Trophoblast cell (in vitro differentiated cells and primary cell): ENCODE measurements around the gene RCVRN.

Experiments
- DNase-seq, 2 donors: peaks; one replicate each; pipeline ENCODE4 v3.0.0-alpha.2; 2016
- H2AFZ ChIP-seq: 2 replicates; pipeline ENCODE4 v1.6.1; 2013; ENCODE audit warnings: low read length, moderate library complexity, mild to moderate bottlenecking; ENCODE audit not compliant: insufficient read depth, poor library complexity
- H2AK5ac ChIP-seq: 2 replicates; pipeline ENCODE4 v1.6.1; 2013; ENCODE audit warnings: mild to moderate bottlenecking, low read length
- H2BK120ac ChIP-seq: 2 replicates; pipeline ENCODE4 v1.6.1; 2013; ENCODE audit warnings: low read length, mild to moderate bottlenecking, moderate library complexity; ENCODE audit not compliant: insufficient read depth, poor library complexity
- H2BK12ac ChIP-seq: 2 replicates; pipeline ENCODE4 v1.6.1; 2013; ENCODE audit warnings: mild to moderate bottlenecking, low read length, moderate library complexity
- H2BK5ac ChIP-seq: 2 replicates; pipeline ENCODE4 v1.6.1; 2013; ENCODE audit warnings: low read length, low read depth, moderate library complexity, mild to moderate bottlenecking; ENCODE audit not compliant: poor library complexity
- H3K14ac ChIP-seq: 2 replicates; pipeline ENCODE4 v1.6.1; 2013; ENCODE audit warnings: mild to moderate bottlenecking, low read length
- H3K18ac ChIP-seq: 2 replicates; pipeline ENCODE4 v1.6.1; 2013; ENCODE audit warnings: mild to moderate bottlenecking, low read length
- H3K23ac ChIP-seq: 2 replicates; pipeline ENCODE4 v1.6.1; 2013; ENCODE audit warnings: low read length
- H3K27ac ChIP-seq: 2 replicates; pipeline ENCODE4 v1.5.1; 2013; ENCODE audit warnings: low read depth, mild to moderate bottlenecking, inconsistent platforms, low read length, moderate library complexity
- H3K27me3 ChIP-seq: 2 replicates; pipeline ENCODE4 v1.6.1; 2013; ENCODE audit warnings: inconsistent platforms, mild to moderate bottlenecking, low read length, moderate library complexity; ENCODE audit not compliant: insufficient read depth
- H3K36me3 ChIP-seq, 2 experiments: 1 replicate in 1 of 2; 2 replicates in 1 of 2; pipeline ENCODE4 v1.6.1; 2013; ENCODE audit warnings: low read length in 2 of 2, mild to moderate bottlenecking in 2 of 2, moderate library complexity in 1 of 2; ENCODE audit not compliant: insufficient read depth in 2 of 2, control insufficient read depth in 1 of 2
- H3K4ac ChIP-seq: 2 replicates; pipeline ENCODE4 v1.6.1; 2013; ENCODE audit warnings: low read depth, mild to moderate bottlenecking, low read length, moderate library complexity
- H3K4me1 ChIP-seq, 2 experiments: 1 replicate in 1 of 2; 2 replicates in 1 of 2; pipeline ENCODE4 v1.6.1; 2013; ENCODE audit warnings: low read length in 2 of 2, mild to moderate bottlenecking in 2 of 2, moderate library complexity in 1 of 2; ENCODE audit not compliant: insufficient read depth in 2 of 2, control insufficient read depth in 1 of 2
- H3K4me2 ChIP-seq: 2 replicates; pipeline ENCODE4 v1.6.1; 2013; ENCODE audit warnings: inconsistent platforms, mild to moderate bottlenecking, low read length, moderate library complexity
- H3K4me3 ChIP-seq: 2 replicates; pipeline ENCODE4 v1.5.1; 2013; ENCODE audit warnings: mild to moderate bottlenecking, low read depth, low read length, inconsistent platforms
- H3K79me1 ChIP-seq: one replicate; pipeline ENCODE4 v1.6.1; 2013; ENCODE audit warnings: low read length
- H3K79me2 ChIP-seq: 2 replicates; pipeline ENCODE4 v1.6.1; 2013; ENCODE audit warnings: low read length, mild to moderate bottlenecking; ENCODE audit not compliant: control insufficient read depth, insufficient read depth, poor library complexity
- H3K9ac ChIP-seq: 2 replicates; pipeline ENCODE4 v1.6.1; 2013; ENCODE audit warnings: mild to moderate bottlenecking, low read length
- H3K9me3 ChIP-seq: 2 replicates; pipeline ENCODE4 v1.6.1; 2013; ENCODE audit warnings: low read depth, mild to moderate bottlenecking, control low read depth, inconsistent platforms, low read length; ENCODE audit not compliant: insufficient read depth
- H4K12ac ChIP-seq: 2 replicates; pipeline ENCODE4 v1.6.1; 2013; ENCODE audit warnings: low read depth, mild to moderate bottlenecking, low read length, moderate library complexity
- H4K8ac ChIP-seq: 2 replicates; pipeline ENCODE4 v1.6.1; 2013; ENCODE audit warnings: low read depth, mild to moderate bottlenecking, low read length, moderate library complexity
- H4K91ac ChIP-seq: one replicate; pipeline ENCODE4 v1.6.1; 2013; ENCODE audit warnings: low read depth, mild to moderate bottlenecking, low read length, moderate library complexity
- WGBS: extraction: QIAGEN DNeasy Blood & Tissue Kit; methylation state at CpG from one replicate; pipeline ENCODE4 v1.1.7; 2013; ENCODE audit warnings: missing lambda C conversion rate; ENCODE audit not compliant: insufficient read length, insufficient coverage; ENCODE audit errors: extremely low coverage; 5-methylcytosine and 5-hydroxymethylcytosine counted together

The RCVRN gene

GRCh38 chr17:9940841-9941240 lies 35.8 kb upstream of the RCVRN start:
- H2AK5ac ChIP-seq = no peak overlapping the region
- no CpG with 5 or more reads among the region's 9 CpGs for WGBS

GRCh38 chr17:9938764-9939163 lies 33.7 kb upstream of the RCVRN start:
- WGBS = no CpG with 5 or more reads among the region's 1 CpG
- H3K79me1 ChIP-seq = no peaks in the 10 kb centered on the region
- H3K23ac ChIP-seq = no peak overlapping the region
- no peak overlapping the region for H3K4ac ChIP-seq
- no peaks in the 10 kb centered on the region for H3K79me2 ChIP-seq
- H4K8ac ChIP-seq = no peak overlapping the region
- H2BK5ac ChIP-seq = no peak overlapping the region
- DNase-seq = no peak
- H2BK12ac ChIP-seq = no peak overlapping the region
- H4K12ac ChIP-seq = no peak overlapping the region
- no peak overlapping the region for H3K18ac ChIP-seq
- no peak overlapping the region for H3K4me3 ChIP-seq
- no peak overlapping the region for H2BK120ac ChIP-seq
- no peak overlapping the region for H3K14ac ChIP-seq
- H2AFZ ChIP-seq = no peak overlapping the region
- H3K36me3 ChIP-seq = peaks cover 31 to 32% of the 10 kb centered on the region in 2 experiments
- no peaks in the 10 kb centered on the region for H3K9me3 ChIP-seq
- H3K4me2 ChIP-seq = no peak overlapping the region
- no peak overlapping the region for H3K9ac ChIP-seq
- no peak overlapping the region for H3K27ac ChIP-seq
- H2AK5ac ChIP-seq = no peak overlapping the region
- H4K91ac ChIP-seq = no peak overlapping the region
- H3K4me1 ChIP-seq = peaks cover 0 to 2% of the 10 kb centered on the region in 2 experiments
- no peaks in the 10 kb centered on the region for H3K27me3 ChIP-seq

More at GRCh38 chr17:9940841-9941240, 35.8 kb upstream of the RCVRN start:
- H3K4ac ChIP-seq = no peak overlapping the region
- no peak overlapping the region for H2BK5ac ChIP-seq
- no peak overlapping the region for H3K4me3 ChIP-seq
- no peak overlapping the region for H4K8ac ChIP-seq
- H3K27ac ChIP-seq = no peak overlapping the region
- no peaks in the 10 kb centered on the region for H3K9me3 ChIP-seq
- DNase-seq = no peak
- H3K27me3 ChIP-seq = no peaks in the 10 kb centered on the region
- no peak overlapping the region for H2BK120ac ChIP-seq
- H4K12ac ChIP-seq = no peak overlapping the region
- H3K79me1 ChIP-seq = no peaks in the 10 kb centered on the region
- no peaks in the 10 kb centered on the region for H3K79me2 ChIP-seq
- H2BK12ac ChIP-seq = no peak overlapping the region
- H3K36me3 ChIP-seq = peaks cover 30 to 31% of the 10 kb centered on the region in 2 experiments
- no peak overlapping the region for H3K9ac ChIP-seq
- H3K4me2 ChIP-seq = no peak overlapping the region
- H3K4me1 ChIP-seq = no peaks in the 10 kb centered on the region
- H4K91ac ChIP-seq = no peak overlapping the region
- no peak overlapping the region for H2AFZ ChIP-seq
- no peak overlapping the region for H3K14ac ChIP-seq
- no peak overlapping the region for H3K23ac ChIP-seq
- no peak overlapping the region for H3K18ac ChIP-seq

GRCh38 chr17:9937901-9938300 lies 32.8 kb upstream of the RCVRN start:
- no peak overlapping the region for H2BK12ac ChIP-seq
- no peak overlapping the region for H4K91ac ChIP-seq
- H2BK120ac ChIP-seq = no peak overlapping the region
- H3K27me3 ChIP-seq = no peaks in the 10 kb centered on the region
- no peak overlapping the region for H4K8ac ChIP-seq
- H2BK5ac ChIP-seq = no peak overlapping the region
- no peak overlapping the region for H3K4me3 ChIP-seq
- no peaks in the 10 kb centered on the region for H3K9me3 ChIP-seq
- no peaks in the 10 kb centered on the region for H3K79me2 ChIP-seq
- H3K4ac ChIP-seq = no peak overlapping the region
- no peak overlapping the region for H2AFZ ChIP-seq
- WGBS = no CpG with 5 or more reads among the region's 9 CpGs
- no peak overlapping the region for H3K9ac ChIP-seq
- no peak overlapping the region for H3K4me2 ChIP-seq
- no peak for DNase-seq
- H3K18ac ChIP-seq = no peak overlapping the region
- no peak overlapping the region for H3K27ac ChIP-seq
- H3K23ac ChIP-seq = no peak overlapping the region
- H4K12ac ChIP-seq = no peak overlapping the region
- H3K4me1 ChIP-seq = peaks cover 0 to 2% of the 10 kb centered on the region in 2 experiments
- H3K36me3 ChIP-seq = peaks cover 26 to 28% of the 10 kb centered on the region in 2 experiments
- H3K14ac ChIP-seq = no peak overlapping the region
- H2AK5ac ChIP-seq = no peak overlapping the region
- no peaks in the 10 kb centered on the region for H3K79me1 ChIP-seq

GRCh38 chr17:9937241-9937761 lies 32.2 kb upstream of the RCVRN start:
- H3K14ac ChIP-seq = no peak overlapping the region
- H2AK5ac ChIP-seq = no peak overlapping the region
- H3K4me1 ChIP-seq = peaks cover 0 to 2% of the 10 kb centered on the region in 2 experiments
- H3K36me3 ChIP-seq = peaks cover 22 to 23% of the 10 kb centered on the region in 2 experiments
- H4K8ac ChIP-seq = no peak overlapping the region
- no peaks in the 10 kb centered on the region for H3K79me2 ChIP-seq
- no peak overlapping the region for H3K23ac ChIP-seq
- H3K79me1 ChIP-seq = no peaks in the 10 kb centered on the region
- no peak overlapping the region for H2BK12ac ChIP-seq
- H2BK5ac ChIP-seq = no peak overlapping the region
- H3K4ac ChIP-seq = no peak overlapping the region
- no peaks in the 10 kb centered on the region for H3K27me3 ChIP-seq
- H2AFZ ChIP-seq = no peak overlapping the region
- H4K91ac ChIP-seq = no peak overlapping the region
- H4K12ac ChIP-seq = no peak overlapping the region
- no CpG with 5 or more reads among the region's 13 CpGs for WGBS
- no peak overlapping the region for H3K4me3 ChIP-seq
- no peak overlapping the region for H2BK120ac ChIP-seq
- H3K27ac ChIP-seq = no peak overlapping the region
- no peak overlapping the region for H3K9ac ChIP-seq
- no peak overlapping the region for H3K4me2 ChIP-seq
- DNase-seq = no peak
- H3K9me3 ChIP-seq = no peaks in the 10 kb centered on the region
- H3K18ac ChIP-seq = no peak overlapping the region
